SIG-M5 treated with dmso at 0.1 percent for 504 hours (cell line): ENCODE results near the gene PVRIG.
"Not testable (repeated sequence)": the region's sequence is repeated elsewhere in the genome, so short reads cannot be mapped to it uniquely, and the experiment has no call there.

ENCODE experiments used
- DNase-seq: peaks from one replicate; lab custom pipeline; 2025; ENCODE audit not compliant: unreplicated experiment; lab: John Stamatoyannopoulos, UW

The PVRIG gene

DNA sequence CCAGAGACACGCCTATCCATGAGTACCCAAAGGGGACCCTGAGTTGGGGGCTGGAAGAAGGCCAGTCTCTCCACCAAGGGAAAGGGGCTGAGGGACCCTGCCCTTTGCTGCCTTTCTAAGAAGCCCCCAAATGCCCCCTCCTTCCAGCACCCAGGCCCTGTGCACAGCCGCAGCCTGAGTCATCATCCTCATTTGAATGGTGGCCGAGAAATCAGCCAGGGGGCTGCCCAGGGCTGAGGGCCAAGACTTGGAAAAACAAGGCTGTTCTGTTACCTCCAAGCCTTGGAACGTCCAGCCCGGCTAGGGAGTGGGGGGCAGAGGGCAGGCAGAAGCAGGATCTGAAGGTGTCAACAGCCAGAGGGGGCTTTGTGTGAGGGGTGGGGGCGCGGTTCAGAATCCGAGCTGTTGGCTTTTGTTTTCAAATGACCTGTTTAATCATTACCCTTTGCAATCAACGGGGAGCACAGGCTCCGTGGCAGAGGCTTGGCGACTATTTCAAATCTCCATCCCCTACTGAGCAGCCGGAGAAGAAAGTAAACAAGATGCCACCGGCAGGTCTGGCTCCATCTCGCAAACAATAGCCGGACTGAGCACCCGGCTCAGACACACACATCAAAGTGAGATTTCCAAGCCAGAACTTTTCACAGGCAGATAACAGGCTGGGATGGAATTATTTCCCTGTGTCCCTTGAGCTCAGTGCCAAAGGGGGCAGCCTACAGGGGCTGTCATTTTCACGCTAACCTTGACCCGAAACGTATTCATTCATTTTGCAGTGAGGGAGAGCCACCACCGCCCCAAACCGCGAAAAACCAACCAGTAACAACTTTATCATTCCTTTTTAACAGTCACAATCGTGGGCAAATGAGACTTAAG lies 50.5 kb downstream of the PVRIG start:
- not testable (repeated sequence) for DNase-seq
